GM12878 (cell line): ENCODE data around the gene SHROOM1. TPM values are rescaled to one million over a fixed set of nuclear protein-coding genes. Genes with fewer than 3 reads are reported as not detected.

Source experiments
- ATAC-seq: fragments of 200-7000 bp; cut with Tn5 transposase; 3 replicates; pipeline ENCODE4 v1.9.1; 2020; ENCODE audit warnings: mild to moderate bottlenecking, moderate library complexity
- BruUV-seq: library from RNA; stranded (reverse); fragments of 400-500 nt; replicated peaks from 2 replicates; lab custom pipeline; 2021; lab: Mats Ljungman, UMichigan
- CTCF ChIA-PET: fragments of 300-600 bp; sonication (Branson Sonifier 250); formaldehyde crosslinking; extraction: SDS; loops from one replicate; lab custom pipeline; 2021; ENCODE audit warnings: inconsistent platforms; lab: Yijun Ruan, JAX
- POLR2A ChIA-PET: fragments of 350-600 bp; formaldehyde crosslinking; extraction: SDS; loops from one replicate; lab custom pipeline; 2021; ENCODE audit warnings: inconsistent platforms; lab: Charles Lee
- RAD21 ChIA-PET: fragments of 300-600 bp; sonication (Branson Sonifier 250); formaldehyde crosslinking; loops from one replicate; lab custom pipeline; 2023; ENCODE audit warnings: antibody characterized with exemption; ENCODE audit not compliant: unreplicated experiment; lab: Charles Lee
- SMC1A ChIA-PET: fragments of 300-600 bp; sonication (Branson Sonifier 250); formaldehyde crosslinking; loops from one replicate; lab custom pipeline; 2023; ENCODE audit not compliant: unreplicated experiment, uncharacterized antibody; lab: Charles Lee
- DNase-seq: peaks from one replicate; pipeline ENCODE4 v3.0.0-alpha.2; 2011; ENCODE audit warnings: low read depth, low spot score
- FAIRE-seq: peaks from 3 replicates; lab custom pipeline; 2011; peaks lifted over from hg19 to GRCh38; lab: Jason Lieb, UNC
- H2AFZ ChIP-seq: 2 replicates; pipeline ENCODE4 v1.6.0; 2011; ENCODE audit warnings: low read depth, low read length, control low read depth; ENCODE audit not compliant: control insufficient read depth
- H3K27ac ChIP-seq: 2 replicates; pipeline ENCODE4 v1.5.1; 2011; ENCODE audit warnings: control low read depth; ENCODE audit not compliant: control insufficient read depth, insufficient read depth
- H3K27me3 ChIP-seq, 2 experiments: replicated peaks in 1 of 2; 2 replicates each; pipeline versions ENCODE4 v1.6.0 to v1.6.1; 2011; ENCODE audit warnings: low read length in 1 of 2; ENCODE audit not compliant: control insufficient read depth in 2 of 2, insufficient read depth in 2 of 2
- H3K36me3 ChIP-seq, 2 experiments: 2 replicates each; pipeline ENCODE4 v1.5.1; 2011; ENCODE audit warnings: low read length in 1 of 2; ENCODE audit not compliant: control insufficient read depth in 2 of 2, insufficient read depth in 2 of 2
- H3K4me1 ChIP-seq: 2 replicates; pipeline ENCODE4 v1.6.1; 2011; ENCODE audit warnings: mild to moderate bottlenecking, low read length, moderate library complexity, mixed read lengths; ENCODE audit not compliant: control insufficient read depth, insufficient read depth
- H3K4me2 ChIP-seq: 2 replicates; pipeline ENCODE4 v1.6.0; 2011; ENCODE audit warnings: control low read depth; ENCODE audit not compliant: control insufficient read depth, insufficient read depth
- H3K4me3 ChIP-seq: fragments of 200-600 bp; sonication (generic); 2 replicates; pipeline ENCODE4 v1.5.1; 2016
- H3K79me2 ChIP-seq: 2 replicates; pipeline ENCODE4 v1.6.0; 2011; ENCODE audit warnings: low read length; ENCODE audit not compliant: control insufficient read depth, insufficient read depth
- H3K9ac ChIP-seq: 2 replicates; pipeline ENCODE4 v1.8.0; 2011; ENCODE audit warnings: low read length, control low read depth, mixed read lengths; ENCODE audit not compliant: control insufficient read depth, insufficient read depth
- H3K9me3 ChIP-seq: replicated peaks from 3 replicates; pipeline ENCODE4 v1.5.1; 2011; ENCODE audit warnings: mild to moderate bottlenecking, low read length; ENCODE audit not compliant: control insufficient read depth, insufficient read depth
- H4K20me1 ChIP-seq: 2 replicates; pipeline ENCODE4 v1.6.0; 2011; ENCODE audit not compliant: control insufficient read depth, insufficient read depth
- BCL11A ChIP-seq: IDR thresholded peaks from 2 replicates; pipeline ENCODE4 v1.6.1; 2011; ENCODE audit warnings: low read depth, low read length
- CREM ChIP-seq: IDR thresholded peaks from 2 replicates; pipeline ENCODE4 v1.6.1; 2014; ENCODE audit warnings: antibody characterized with exemption, low read depth
- EP300 ChIP-seq, 2 experiments: fragments of 150-350 bp in 1 of 2; IDR thresholded peaks; 2 replicates each; pipeline ENCODE4 v1.6.1; 2011 to 2012; ENCODE audit warnings: low read depth in 2 of 2, low read length in 2 of 2, borderline replicate concordance in 1 of 2, improper control_type of control experiment in 1 of 2, inconsistent platforms in 1 of 2; ENCODE audit not compliant: control insufficient read depth in 1 of 2
- ESRRA ChIP-seq: IDR thresholded peaks from 2 replicates; pipeline ENCODE4 v1.6.1; 2012; ENCODE audit warnings: mild to moderate bottlenecking, low read length, improper control_type of control experiment
- ETV6 ChIP-seq, 2 experiments: fragments of 450-650 bp in 1 of 2; IDR thresholded peaks in 1 of 2; conservative IDR thresholded peaks in 1 of 2; 2 replicates each; pipeline ENCODE4 v1.6.1; 2014; ENCODE audit warnings: antibody characterized with exemption in 1 of 2, borderline replicate concordance in 1 of 2, low read depth in 1 of 2, mild to moderate bottlenecking in 1 of 2, moderate library complexity in 1 of 2
- FOXK2 ChIP-seq: fragments of 450-650 bp; IDR thresholded peaks from 2 replicates; pipeline ENCODE4 v1.6.1; 2017; ENCODE audit warnings: mild to moderate bottlenecking, moderate library complexity
- JUND ChIP-seq: IDR thresholded peaks from 2 replicates; pipeline ENCODE4 v1.6.1; 2012; ENCODE audit warnings: low read depth, mild to moderate bottlenecking, low read length, improper control_type of control experiment, moderate library complexity
- NBN ChIP-seq: fragments of 450-650 bp; IDR thresholded peaks from 2 replicates; pipeline ENCODE4 v1.6.1; 2016
- NFIC ChIP-seq: IDR thresholded peaks from 2 replicates; pipeline ENCODE4 v1.6.1; 2012; ENCODE audit warnings: low read depth, mild to moderate bottlenecking, inconsistent platforms, low read length, moderate library complexity
- NFYB ChIP-seq: IDR thresholded peaks from 2 replicates; pipeline ENCODE4 v1.6.1; 2011; ENCODE audit warnings: low read depth, mild to moderate bottlenecking, low read length, improper control_type of control experiment, moderate library complexity; ENCODE audit not compliant: insufficient read depth
- NR2C2 ChIP-seq: IDR thresholded peaks from 2 replicates; pipeline ENCODE4 v1.6.1; 2011; ENCODE audit warnings: borderline replicate concordance, low read depth; ENCODE audit not compliant: control insufficient read depth, insufficient read length
- PAX5 ChIP-seq: IDR thresholded peaks from 2 replicates; pipeline ENCODE4 v1.6.1; 2011; ENCODE audit warnings: low read depth, low read length, borderline replicate concordance
- SKIL ChIP-seq: fragments of 450-650 bp; IDR thresholded peaks from 2 replicates; pipeline ENCODE4 v1.6.1; 2017; ENCODE audit warnings: mild to moderate bottlenecking, low read depth, inconsistent platforms; ENCODE audit not compliant: poor library complexity, severe bottlenecking
- SMC3 ChIP-seq: IDR thresholded peaks from 2 replicates; pipeline ENCODE4 v1.6.1; 2011; ENCODE audit warnings: low read length, improper control_type of control experiment, borderline replicate concordance
- STAT1 ChIP-seq: fragments of 450-650 bp; conservative IDR thresholded peaks from 2 replicates; pipeline ENCODE4 v1.6.1; 2014; ENCODE audit warnings: antibody characterized with exemption, mild to moderate bottlenecking
- ZNF274 ChIP-seq: IDR thresholded peaks from one replicate; pipeline ENCODE4 v1.8.0; 2011; ENCODE audit not compliant: insufficient read length, insufficient read depth
- ZZZ3 ChIP-seq: IDR thresholded peaks from 2 replicates; pipeline ENCODE4 v1.6.1; 2011; ENCODE audit warnings: low read depth; ENCODE audit not compliant: control insufficient read depth, insufficient read length
- WGBS: methylation state at CpG from one replicate; pipeline ENCODE4 v1.1.6; 2016; ENCODE audit warnings: low lambda C conversion rate; ENCODE audit not compliant: insufficient replicate concordance, insufficient coverage; ENCODE audit errors: missing lambda C conversion rate; 5-methylcytosine and 5-hydroxymethylcytosine counted together
- in situ Hi-C: fragments of 300-500 bp; cut with MboI; formaldehyde crosslinking; loops from 9 replicates; pipeline ENCODE4 v1.14.3; 2018; ENCODE audit warnings: mixed read lengths
- intact Hi-C: fragments of 100-400 bp; cut with micrococcal nuclease; formaldehyde crosslinking; loops from one replicate; pipeline ENCODE4 v1.14.2; 2022; ENCODE audit not compliant: unreplicated experiment
- polyA plus RNA-seq, 11 experiments: library from polyadenylated mRNA; depleted of rRNA in 4 of 11; unstranded in 6 of 11; stranded (reverse) in 5 of 11; fragments of >200 nt; fragmentation: Nextera tagmentation in 4 of 11; fragmentation: Illumina TruSeq in 1 of 11; extraction: Ambion mirVana in 4 of 11; extraction: Trizol in 1 of 11; gene quantifications; 1 replicate in 1 of 11; 2 replicates in 10 of 11; pipeline versions ENCODE4 v1.2.1 to v1.2.3, GENCODE V29; 2011 to 2016; ENCODE audit warnings: inconsistent platforms in 2 of 11, missing spikeins in 2 of 11, low read depth in 1 of 11
- total RNA-seq, 4 experiments: library from RNA; depleted of rRNA in 3 of 4; stranded (reverse); fragments of >200 nt in 3 of 4; fragmentation: Illumina TruSeq in 1 of 4; extraction: Trizol in 1 of 4; gene quantifications; 2 replicates each; pipeline versions ENCODE4 v1.2.1 to v1.2.3, GENCODE V29; 2013 to 2021

The SHROOM1 gene
- total and polyA plus RNA-seq, 10 of the 15 experiments (the other 5 are each of a cell fraction or from before 2014, with no cell fraction given), result 0.05 to 3.9 (median 1.3) TPM

- no peak for FAIRE-seq
- BruUV-seq, result no TSS peak
- H3K9ac ChIP-seq, result no peak overlapping the region
These were observed 8.3 kb upstream of the SHROOM1 start for GRCh38 chr5:132838516-132839282.

More at GRCh38 chr5:132838516-132839282, 8.3 kb upstream of the SHROOM1 start:
- Histone ChIP-seq H3K9me3 (no peaks in the 10 kb centered on the region), H3K4me2 (no peak overlapping the region), H3K27ac (no peak overlapping the region), H4K20me1 (no peaks in the 10 kb centered on the region), H3K4me3 (no peak overlapping the region), H2AFZ (no peak overlapping the region), H3K27me3 (no peaks in the 10 kb centered on the region), H3K4me1 (no peaks in the 10 kb centered on the region), H3K36me3 (no peaks in the 10 kb centered on the region), H3K79me2 (no peaks in the 10 kb centered on the region)
- no peak for DNase-seq
- intact Hi-C loops (no loop called here), in situ Hi-C loops (no loop called here)
- 61% methylated on average over 3 of the region's 3 CpGs for WGBS
- TF ChIP-seq ZZZ3 (no peak), JUND (no peak), NBN (no peak), SKIL (no peak), NFYB (no peak), STAT1 (no peak), CREM (no peak), ESRRA (no peak), PAX5 (no peak), EP300 (IDR thresholded peaks at IDR 0.05; ENCODE audit: borderline replicate concordance in 1 of 2, control insufficient read depth in 1 of 2, low read depth in 2 of 2, low read length in 2 of 2) (no peak), ETV6 (conservative IDR thresholded peaks at IDR 0.05 in 1 of 2, IDR thresholded peaks at IDR 0.05 in 1 of 2; ENCODE audit: borderline replicate concordance in 1 of 2, low read depth in 1 of 2) (no peak), NFIC (no peak), SMC3 (no peak), BCL11A (no peak), NR2C2 (no peak), FOXK2 (no peak), ZNF274 (no peak)
- ATAC-seq, result no peak
- ChIA-PET POLR2A (no interaction called here), RAD21 (interaction anchor here (0.5 kb wide), 1 partner anchor 180 kb away, joined by 3 read pairs; no protein-coding TSS in a partner anchor), SMC1A (interaction anchor here (0.7 kb wide), 1 partner anchor 10 kb away, joined by 3 read pairs; no protein-coding TSS in a partner anchor), CTCF (interaction anchor here (0.9 to 1.1 kb wide), 3 partner anchors 16 to 23 kb away, joined by 3 read pairs; no protein-coding TSS in a partner anchor)
